DOHH2 (cell line): ENCODE data around the gene SCN1B.

Source experiments
- EZH2phosphoT487 ChIP-seq: fragments of 200-600 bp; sonication (generic); IDR thresholded peaks from 2 replicates; pipeline ENCODE4 v1.6.1; 2017; ENCODE audit warnings: borderline replicate concordance, mild to moderate bottlenecking, antibody characterized with exemption, low read length, moderate library complexity, mixed read lengths
- TF ChIP-seq, protein P1 (sequence below): fragments of 200-600 bp; sonication (generic); IDR thresholded peaks from one replicate; pipeline ENCODE4 v1.5.1; 2014; ENCODE audit warnings: antibody characterized with exemption, mild to moderate bottlenecking, low read depth, low read length; ENCODE audit not compliant: poor library complexity, severe bottlenecking

DNA sequence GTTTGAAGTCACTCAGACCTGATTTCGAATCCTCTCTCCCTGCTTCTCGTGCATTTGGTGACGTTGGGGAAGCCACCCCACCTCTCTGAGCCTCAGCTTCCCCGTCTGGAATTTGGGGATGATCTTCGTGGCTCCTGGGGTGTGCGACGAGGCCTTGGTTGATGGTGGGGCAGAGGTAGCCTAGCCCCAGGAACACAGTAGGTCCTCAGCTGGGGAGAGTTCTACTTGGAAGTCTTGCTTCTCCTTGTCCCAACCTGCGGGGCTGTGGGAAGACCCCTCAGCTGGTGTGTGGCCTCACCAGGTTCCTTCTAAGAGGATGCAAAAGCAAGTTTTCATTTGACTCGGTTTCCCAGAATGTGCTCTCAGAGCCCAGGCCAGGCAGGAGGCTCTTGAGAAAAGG is 24.4 kb downstream of the SCN1B start:
- TF ChIP-seq, protein P1, sequence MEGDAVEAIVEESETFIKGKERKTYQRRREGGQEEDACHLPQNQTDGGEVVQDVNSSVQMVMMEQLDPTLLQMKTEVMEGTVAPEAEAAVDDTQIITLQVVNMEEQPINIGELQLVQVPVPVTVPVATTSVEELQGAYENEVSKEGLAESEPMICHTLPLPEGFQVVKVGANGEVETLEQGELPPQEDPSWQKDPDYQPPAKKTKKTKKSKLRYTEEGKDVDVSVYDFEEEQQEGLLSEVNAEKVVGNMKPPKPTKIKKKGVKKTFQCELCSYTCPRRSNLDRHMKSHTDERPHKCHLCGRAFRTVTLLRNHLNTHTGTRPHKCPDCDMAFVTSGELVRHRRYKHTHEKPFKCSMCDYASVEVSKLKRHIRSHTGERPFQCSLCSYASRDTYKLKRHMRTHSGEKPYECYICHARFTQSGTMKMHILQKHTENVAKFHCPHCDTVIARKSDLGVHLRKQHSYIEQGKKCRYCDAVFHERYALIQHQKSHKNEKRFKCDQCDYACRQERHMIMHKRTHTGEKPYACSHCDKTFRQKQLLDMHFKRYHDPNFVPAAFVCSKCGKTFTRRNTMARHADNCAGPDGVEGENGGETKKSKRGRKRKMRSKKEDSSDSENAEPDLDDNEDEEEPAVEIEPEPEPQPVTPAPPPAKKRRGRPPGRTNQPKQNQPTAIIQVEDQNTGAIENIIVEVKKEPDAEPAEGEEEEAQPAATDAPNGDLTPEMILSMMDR = no peak
- no peak for TF ChIP-seq EZH2phosphoT487
